NK-92 treated with Interleukin-12 subunit alpha and Interleukin-12 subunit beta, amount 100 ng/mL, for 24 hours (cell line): ENCODE measurements around the gene TSPAN8.
"Not testable (repeated sequence)": the region's sequence is repeated elsewhere in the genome, so short reads cannot be mapped to it uniquely, and the experiment has no call there.

Source experiments
- DNase-seq: peaks from one replicate; lab custom pipeline; 2025; lab: John Stamatoyannopoulos, UW

The TSPAN8 gene

DNA sequence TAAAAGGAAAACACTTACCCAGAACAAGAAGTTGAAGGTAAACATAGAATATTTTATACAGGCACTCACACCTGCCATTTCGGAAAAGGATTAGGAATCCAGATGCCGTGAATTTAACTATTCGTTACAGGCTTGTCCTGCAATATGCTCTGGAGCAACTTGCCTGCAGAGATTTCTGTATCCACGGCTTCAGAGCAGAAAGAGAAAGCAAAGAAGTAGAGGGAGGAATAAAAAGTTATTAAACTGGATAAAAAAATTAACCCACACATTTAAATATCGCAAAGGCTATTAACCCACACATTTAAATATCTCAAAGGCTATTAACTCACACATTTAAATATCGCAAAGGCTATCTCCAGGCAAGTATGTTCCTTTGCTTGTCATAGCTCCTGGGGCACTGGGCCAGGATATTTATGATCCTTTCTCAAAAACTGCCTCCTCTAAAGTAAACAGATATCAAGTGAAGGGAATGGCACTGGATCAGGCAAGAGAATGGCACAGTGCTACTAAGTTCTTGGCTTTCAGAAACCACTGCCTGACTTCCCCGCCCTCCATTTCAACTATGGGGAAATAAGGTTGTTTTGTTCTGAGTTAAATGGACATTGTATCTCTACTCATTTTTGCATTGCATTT is at the start of gene TSPAN8:
TSPAN8 (minus strand) TSS at position 399 of the 633 bp plus-strand sequence; CDS start at position 78, 321 bp downstream.
- DNase-seq, result no peak

- no peak for DNase-seq
These were observed 43.4 kb upstream of the TSPAN8 start for GRCh38 chr12:71201136-71201679.

DNA sequence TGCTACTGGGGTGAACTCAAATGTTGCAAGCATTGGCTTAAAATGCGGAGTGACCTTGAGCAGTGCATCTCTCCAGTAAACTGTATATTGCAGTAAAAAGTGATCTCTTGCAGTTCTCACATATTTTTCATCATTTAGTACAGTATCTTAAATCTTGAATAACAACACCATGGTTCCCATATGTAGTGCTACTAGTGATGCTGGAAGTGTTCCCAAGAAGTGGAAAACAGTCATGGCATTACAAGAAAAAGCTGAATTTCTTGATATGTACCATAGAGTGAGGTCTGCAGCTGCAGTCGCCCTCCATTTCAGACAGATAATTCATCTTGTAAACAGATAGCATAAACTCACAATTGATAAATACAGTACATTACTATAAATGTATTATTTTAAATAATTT is 42.9 kb upstream of the TSPAN8 start:
- DNase-seq, result no peak

DNA sequence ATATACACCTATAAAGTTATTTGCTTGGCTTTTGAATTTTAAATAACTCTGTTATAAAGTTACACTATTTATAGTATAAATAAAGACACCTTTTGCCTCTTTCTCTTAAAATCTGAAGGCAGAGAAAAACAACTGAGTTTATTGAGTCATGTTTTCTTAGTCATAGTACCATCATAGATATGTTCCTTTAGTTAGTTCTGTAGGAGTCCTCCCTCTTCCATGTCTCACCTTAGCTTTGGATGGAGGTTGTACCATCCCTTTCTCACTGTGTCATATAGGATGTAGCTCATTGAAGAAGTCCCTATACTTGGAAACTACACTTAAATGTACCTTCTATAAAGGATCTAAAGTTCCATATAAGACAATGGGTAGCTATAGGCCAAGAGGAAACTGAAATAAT is 39.7 kb upstream of the TSPAN8 start:
- no peak for DNase-seq

DNA sequence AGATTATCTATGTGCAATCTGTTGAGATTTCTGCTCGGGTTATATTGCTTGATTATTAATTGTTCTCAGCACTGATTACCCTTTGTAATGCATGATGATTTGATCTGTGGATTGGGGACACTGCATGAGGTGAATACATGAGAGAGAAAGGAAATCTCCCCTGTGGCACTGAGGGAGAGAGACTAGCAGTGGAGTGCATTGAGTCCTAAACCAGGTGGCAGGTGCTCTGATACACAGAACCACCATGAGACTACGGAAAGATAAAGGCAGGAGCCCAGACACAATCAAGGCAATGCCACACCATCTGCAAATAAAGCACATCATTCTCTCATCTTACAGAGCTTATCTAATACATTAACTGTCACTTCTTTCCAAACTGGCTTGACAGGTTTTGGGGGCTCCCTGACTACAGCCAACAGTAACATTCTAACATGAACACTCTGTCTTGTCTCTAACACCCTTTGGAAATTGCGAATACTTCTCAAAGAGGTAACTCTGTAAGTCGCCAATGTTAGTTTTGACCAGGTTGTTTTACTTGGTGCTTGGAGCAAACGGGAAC is 37.6 kb upstream of the TSPAN8 start:
- no peak for DNase-seq

GRCh38 chr12:71194657-71195056 is 36.9 kb upstream of the TSPAN8 start:
- DNase-seq, result no peak

DNA sequence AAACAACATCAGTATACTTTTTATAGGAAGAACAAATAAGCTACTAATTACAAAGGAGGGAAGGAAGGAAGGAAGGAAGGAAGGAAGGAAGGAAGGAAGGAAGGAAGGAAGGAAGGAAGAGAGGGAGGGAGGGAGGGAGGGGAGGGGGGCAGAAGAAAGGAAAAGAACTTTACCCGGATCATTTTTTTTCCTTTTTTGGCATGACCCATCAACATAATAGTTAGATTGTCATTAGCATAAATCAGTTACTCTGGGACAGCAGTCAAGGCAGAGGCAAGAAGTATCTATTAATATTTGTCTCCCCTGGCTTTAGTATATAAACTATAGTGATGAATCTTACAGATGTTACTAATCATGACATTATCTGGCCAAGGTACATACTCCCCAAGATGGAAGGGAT is 35.2 kb upstream of the TSPAN8 start:
- DNase-seq, result no peak

DNA sequence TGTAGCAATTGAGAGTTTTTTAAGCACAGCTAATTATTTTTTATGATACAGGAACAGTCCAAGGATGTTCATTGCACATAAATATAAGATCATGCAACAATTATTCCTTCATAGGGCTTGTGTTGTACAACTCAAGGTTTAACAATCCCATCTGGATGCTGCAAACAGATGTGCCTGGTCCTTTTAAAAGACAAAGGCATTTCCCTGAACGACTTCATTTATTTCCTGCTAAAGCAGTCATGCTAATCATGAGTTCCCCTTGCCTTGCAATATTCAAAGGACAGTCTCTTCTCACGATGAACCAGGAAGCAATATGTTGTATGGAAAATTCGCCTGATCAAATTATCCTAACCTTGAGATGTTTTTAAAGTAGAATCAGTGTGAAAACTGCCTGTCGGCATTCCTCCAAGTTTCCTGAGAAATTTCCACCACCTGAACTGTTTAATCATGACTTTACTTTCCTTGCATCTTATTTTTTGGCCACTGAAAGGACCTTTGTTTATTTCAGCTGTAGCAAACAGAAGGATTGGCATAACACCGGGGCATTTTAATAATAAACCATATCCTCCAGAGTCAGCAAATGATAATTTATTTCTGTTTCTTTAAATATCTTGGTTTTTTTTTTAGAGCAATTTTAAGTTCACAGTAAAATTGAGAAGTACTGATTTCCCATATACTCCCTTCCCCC is 33.9 kb upstream of the TSPAN8 start:
- no peak for DNase-seq

DNA sequence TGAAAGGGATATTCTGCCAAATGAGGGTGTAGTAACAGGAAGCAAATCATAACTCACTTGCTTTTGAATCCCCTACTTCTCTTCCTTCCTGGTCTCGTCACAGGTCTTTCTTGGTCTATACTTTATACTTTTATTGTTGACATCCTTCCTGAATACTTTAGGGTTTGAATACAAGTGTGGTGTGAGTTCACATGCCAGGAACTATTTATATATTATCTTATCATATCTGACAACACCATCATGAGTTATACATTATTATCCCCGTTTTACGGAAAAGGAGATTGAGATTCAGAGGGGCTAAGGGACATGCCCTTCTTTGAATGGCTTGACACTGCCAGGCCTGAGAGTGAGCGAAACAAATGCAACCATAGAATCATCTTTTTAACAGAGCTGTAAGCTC is 33.0 kb upstream of the TSPAN8 start:
- DNase-seq, result no peak

- DNase-seq, result no peak
These were observed 29.6 kb upstream of the TSPAN8 start for GRCh38 chr12:71187379-71187778.

GRCh38 chr12:71186571-71187288 is 28.9 kb upstream of the TSPAN8 start:
- no peak for DNase-seq

- DNase-seq, result no peak
These were observed 26.0 kb upstream of the TSPAN8 start for GRCh38 chr12:71183846-71184245.

DNA sequence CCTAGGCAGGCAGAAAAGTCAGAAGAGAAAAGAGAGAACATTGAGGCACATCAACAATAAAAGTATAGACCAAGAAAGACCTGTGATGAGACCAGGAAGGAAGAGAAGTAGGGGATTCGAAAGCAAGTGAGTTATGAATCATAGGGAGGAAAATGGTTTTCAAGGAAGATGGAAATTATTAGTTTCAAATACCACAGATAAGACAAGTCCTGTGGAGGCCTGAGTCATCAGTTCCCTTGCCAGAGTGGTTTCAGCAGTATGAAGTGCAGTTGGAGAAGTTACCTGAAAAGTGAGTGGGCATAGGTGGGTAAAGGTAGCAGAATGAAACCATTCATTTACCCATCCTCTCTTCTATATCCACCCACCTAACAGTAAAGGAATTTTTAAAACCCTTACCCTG is 25.2 kb upstream of the TSPAN8 start:
- DNase-seq, result no peak

GRCh38 chr12:71178162-71178561 is 20.4 kb upstream of the TSPAN8 start:
- no peak for DNase-seq

GRCh38 chr12:71174825-71175224 is 17.0 kb upstream of the TSPAN8 start:
- no peak for DNase-seq

- no peak for DNase-seq
These were observed 16.3 kb upstream of the TSPAN8 start for GRCh38 chr12:71174146-71174545.

DNA sequence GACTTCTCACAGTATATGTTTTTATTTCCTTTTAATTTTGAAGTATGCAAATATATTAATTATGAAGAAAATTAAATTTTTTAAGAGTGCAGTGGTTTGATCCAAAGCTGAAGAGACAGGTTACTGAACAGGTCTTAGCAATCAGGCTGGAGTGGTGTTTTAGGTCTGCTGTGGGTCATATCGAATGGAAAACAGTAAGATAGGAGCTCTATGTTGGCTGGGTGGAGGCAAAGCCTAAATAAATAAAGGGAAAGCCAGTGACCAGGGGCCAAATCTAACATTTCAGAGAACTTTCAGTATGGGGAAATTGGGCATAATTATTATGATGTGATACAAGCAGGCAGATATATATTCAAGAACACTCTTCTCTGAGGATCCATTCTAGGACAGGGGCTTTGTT is 12.7 kb upstream of the TSPAN8 start:
- no peak for DNase-seq

DNA sequence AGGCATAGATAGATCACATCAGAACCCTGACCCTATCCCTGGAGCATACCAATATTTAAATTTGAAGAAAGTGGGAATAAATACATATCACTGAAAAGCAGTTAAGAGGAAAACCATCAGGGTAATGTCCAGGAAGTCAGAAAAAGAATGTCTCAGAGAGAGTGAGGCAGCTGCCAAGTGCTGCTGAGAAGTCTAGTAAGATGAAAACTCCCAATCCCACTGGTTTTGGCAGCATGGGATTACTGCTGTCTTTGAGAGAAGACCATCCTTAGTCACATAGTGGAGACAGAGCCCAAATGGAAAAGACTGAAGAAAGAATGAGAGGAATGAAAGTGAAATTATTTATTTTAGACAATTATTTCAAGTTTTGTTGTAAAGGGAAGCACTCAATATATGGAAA is 11.5 kb upstream of the TSPAN8 start:
- DNase-seq, result no peak

DNA sequence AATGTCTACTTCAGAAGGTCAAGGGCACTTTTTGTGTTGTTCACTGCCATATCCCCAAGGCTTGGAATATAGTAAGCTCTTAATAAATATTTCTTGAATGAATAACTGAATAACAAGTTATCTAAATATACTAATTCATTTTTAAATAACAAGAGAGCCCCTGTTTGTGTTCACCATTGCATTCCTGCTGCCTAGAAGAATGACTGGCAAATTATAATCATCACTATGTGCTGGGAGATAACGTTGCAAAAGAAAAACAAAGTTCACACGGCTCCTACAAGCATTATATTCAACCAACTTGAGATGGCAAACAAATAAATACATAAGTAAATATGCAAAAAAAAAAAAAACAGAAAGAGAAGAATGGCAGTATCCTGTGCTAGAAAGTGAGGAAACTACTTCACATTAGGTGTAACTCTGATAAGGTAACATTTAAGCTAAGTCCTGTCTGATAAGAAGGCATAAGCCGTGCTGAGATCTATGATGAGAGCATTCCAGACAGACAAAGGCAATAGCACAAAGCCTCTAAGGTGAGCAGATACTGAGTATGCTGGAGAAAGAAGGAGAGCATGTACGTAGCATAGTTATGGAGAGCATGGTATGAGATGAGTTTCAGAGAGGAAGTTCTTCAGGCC is 9.2 kb upstream of the TSPAN8 start:
- DNase-seq, result no peak

DNA sequence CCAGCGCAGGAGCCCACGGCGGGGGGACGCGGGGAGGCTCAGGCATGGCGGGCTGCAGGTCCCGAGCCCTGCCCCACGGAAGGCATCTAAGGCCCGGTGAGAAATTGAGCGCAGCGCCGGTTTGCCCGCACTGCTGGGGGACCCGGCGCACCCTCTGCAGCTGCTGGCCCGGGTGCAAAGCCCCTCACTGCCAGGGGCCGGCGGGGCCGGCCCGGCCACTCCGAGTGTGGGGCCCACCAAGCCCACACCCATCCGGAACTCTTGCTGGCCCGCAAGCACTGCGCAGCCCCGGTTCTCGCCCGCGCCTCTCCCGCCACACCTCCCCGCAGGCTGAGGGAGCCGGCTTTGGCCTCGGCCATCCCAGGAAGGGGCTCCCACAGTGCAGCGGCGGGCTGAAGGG is 8.5 kb upstream of the TSPAN8 start:
- no peak for DNase-seq

DNA sequence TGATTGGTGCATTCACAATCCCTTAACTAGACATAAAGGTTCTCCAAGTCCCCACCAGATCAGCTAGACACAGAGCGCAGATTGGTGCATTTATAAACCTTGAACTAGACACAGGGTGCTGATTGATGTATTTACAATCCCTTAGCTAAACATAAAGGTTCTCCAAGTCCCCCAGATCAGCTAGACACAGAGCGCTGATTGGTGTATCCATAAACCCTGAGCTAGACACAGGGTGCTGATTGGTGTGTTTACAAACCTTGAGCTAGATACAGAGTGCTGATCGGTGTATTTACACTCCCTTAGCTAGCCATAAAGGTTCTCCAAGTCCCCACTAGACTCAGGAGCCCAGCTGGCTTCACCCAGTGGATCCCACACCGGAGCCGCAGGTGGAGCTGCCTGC is 8.0 kb upstream of the TSPAN8 start:
- not testable (repeated sequence) for DNase-seq

DNA sequence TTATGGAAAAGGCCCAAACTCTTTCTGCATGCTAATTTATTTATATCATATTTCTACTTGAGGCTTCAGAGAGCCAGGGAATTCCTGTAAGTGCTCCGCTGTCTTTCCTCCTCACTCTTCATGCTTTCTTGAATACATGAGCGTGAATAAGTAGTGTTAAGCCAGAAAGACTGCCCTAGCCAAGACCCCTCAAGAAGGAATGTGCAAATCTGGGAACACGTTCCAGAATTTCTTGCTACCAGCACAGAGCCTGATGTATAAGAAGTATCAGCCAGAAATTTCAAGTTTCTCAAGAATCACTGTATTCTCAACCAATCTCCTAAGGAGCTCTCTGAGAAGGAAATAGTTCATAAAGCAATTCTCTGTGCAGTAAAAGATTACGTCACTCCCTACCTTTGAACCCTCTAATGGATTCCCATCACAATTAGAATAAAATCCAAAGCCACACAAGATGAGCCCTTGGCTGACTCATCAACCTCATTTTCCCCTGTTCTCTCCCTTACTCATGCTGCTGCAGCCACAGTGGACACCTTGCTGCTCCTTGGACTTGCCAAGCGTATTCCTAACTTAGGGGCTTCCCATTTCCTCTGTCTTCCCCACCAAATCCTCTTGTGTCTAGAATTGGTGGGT is 6.9 kb upstream of the TSPAN8 start:
- DNase-seq, result no peak
